K562 treated with DMSO at 1 percent for 24 hours (cell line): Measurements from ENCODE around the gene AWAT1. TPM values are rescaled to one million over a fixed set of nuclear protein-coding genes. Genes with fewer than 3 reads are reported as not detected.

Experiments
- total RNA-seq: library from RNA; unstranded; fragments of 300-600 nt; gene quantifications from 2 replicates; pipeline ENCODE4 v1.2.3, GENCODE V29; 2022; ENCODE audit warnings: low read depth; ENCODE audit not compliant: insufficient read depth

AWAT1 gene
- total RNA-seq, result not detected in 2 replicates

GRCh38 chrX:70234355-70234754, at the start of gene AWAT1:
Gene AWAT1 (plus strand): TSS chrX:70234655. CDS start chrX:70234696, 41 bp downstream.

DNA sequence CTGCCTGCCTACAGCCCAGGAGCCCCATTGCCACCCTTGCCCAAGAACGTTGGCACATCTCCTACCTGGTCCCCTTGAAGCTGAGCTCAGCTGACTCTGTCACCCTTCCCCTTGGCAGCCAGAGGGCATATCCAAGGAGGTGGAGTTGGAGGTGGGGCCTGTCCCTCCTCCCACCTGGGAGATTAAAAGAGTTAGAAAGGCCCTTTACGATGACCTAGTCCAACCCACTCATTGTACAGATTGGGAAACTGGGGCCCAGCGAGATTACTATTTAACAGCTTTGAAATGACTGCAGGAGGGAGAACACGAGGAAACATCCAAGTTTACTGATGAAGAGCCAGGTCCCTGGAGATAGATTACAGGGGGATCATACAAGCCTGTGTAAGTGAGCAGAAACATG, 25.6 kb downstream of the AWAT1 start, which contains the start of gene P2RY4:
Gene P2RY4 (minus strand): TSS at position 101 of the 400 bp plus-strand sequence. CDS start 580 bp downstream, outside the sequence.

GRCh38 chrX:70268034-70268433, 33.6 kb downstream of the AWAT1 start, which contains the start of gene ARR3:
Gene ARR3 (plus strand): TSS chrX:70268334. CDS start chrX:70269386, 1,052 bp downstream.

GRCh38 chrX:70281951-70282350, 47.5 kb downstream of the AWAT1 start, which contains the start of gene RAB41:
Gene RAB41 (plus strand): TSS chrX:70282172. CDS start chrX:70282218, 46 bp downstream.

Other genes starting within 250 kb of the AWAT1 start
- not detected in 2 replicates for gene AWAT2, start 184.7 kb upstream of the AWAT1 start, total RNA-seq
- 1.2 and 1.3 TPM in 2 replicates for gene OTUD6A, start 172.2 kb upstream of the AWAT1 start, total RNA-seq
- 73.1 and 74.3 TPM in 2 replicates for gene IGBP1, start 101.2 kb upstream of the AWAT1 start, total RNA-seq
- not detected in 2 replicates for gene DGAT2L6, start 57.2 kb upstream of the AWAT1 start, total RNA-seq
- not detected in 2 replicates for gene P2RY4, start 25.5 kb downstream of the AWAT1 start, total RNA-seq
- gene ARR3, start 33.7 kb downstream of the AWAT1 start, total RNA-seq, result not detected in 2 replicates
- gene RAB41, start 47.5 kb downstream of the AWAT1 start, total RNA-seq, result not detected in 2 replicates
- gene PDZD11, start 55.3 kb downstream of the AWAT1 start, total RNA-seq, result 43.2 and 43.4 TPM in 2 replicates
- gene KIF4A, start 55.4 kb downstream of the AWAT1 start, total RNA-seq, result 32.7 and 41.8 TPM in 2 replicates
- gene GDPD2, start 188.7 kb downstream of the AWAT1 start, total RNA-seq, result 0.23 TPM in 1 of 2 replicates, not detected in the other
- gene DLG3, start 210.2 kb downstream of the AWAT1 start, total RNA-seq, result 4.8 and 8.4 TPM in 2 replicates